Heart right ventricle (tissue), 16 donors: Measurements from ENCODE around the gene SLC1A3. TPM values are rescaled to one million over a fixed set of nuclear protein-coding genes. Genes with fewer than 3 reads are reported as not detected.

ENCODE experiments used
- ATAC-seq, 8 donors: fragments of 200-7000 bp; cut with Tn5 transposase; one replicate each; pipeline ENCODE4 v1.9.1; 2020; ENCODE audit warnings: mild to moderate bottlenecking in 8 of 8, moderate library complexity in 8 of 8, moderate number of reproducible peaks in 1 of 8
- DNase-seq, 2 donors: peaks; one replicate each; pipeline ENCODE4 v3.0.0-alpha.2; 2020
- H3K27ac ChIP-seq, 10 donors: fragments of 200-600 bp; sonication (generic) in 2 of 10; one replicate each; pipeline versions ENCODE4 v1.5.0 to v1.8.0; 2020 to 2022; ENCODE audit warnings: mild to moderate bottlenecking in 3 of 10
- H3K27me3 ChIP-seq, 7 donors: fragments of 200-600 bp; one replicate each; pipeline ENCODE4 v1.8.0; 2021 to 2022; ENCODE audit warnings: mild to moderate bottlenecking in 2 of 7
- H3K36me3 ChIP-seq, 9 donors: fragments of 200-600 bp; sonication (generic) in 1 of 9; one replicate each; pipeline versions ENCODE4 v1.5.0 to v1.8.0; 2020 to 2022; ENCODE audit warnings: mild to moderate bottlenecking in 2 of 9
- H3K4me1 ChIP-seq, 9 donors: fragments of 200-600 bp; sonication (generic) in 1 of 9; one replicate each; pipeline versions ENCODE4 v1.5.0 to v1.8.0; 2020 to 2022; ENCODE audit warnings: mild to moderate bottlenecking in 4 of 9
- H3K4me3 ChIP-seq, 10 donors: fragments of 200-600 bp; sonication (generic) in 2 of 10; one replicate each; pipeline versions ENCODE4 v1.5.0 to v1.8.0; 2020 to 2022; ENCODE audit warnings: mild to moderate bottlenecking in 7 of 10, moderate library complexity in 2 of 10
- H3K9me3 ChIP-seq, 11 donors: fragments of 200-600 bp in 10 of 11; sonication (generic) in 2 of 11; one replicate each; pipeline versions ENCODE4 v1.5.0 to v1.8.0; 2013 to 2022; ENCODE audit warnings: mild to moderate bottlenecking in 2 of 11, control low read depth in 1 of 11, moderate library complexity in 1 of 11
- CTCF ChIP-seq, 9 donors: fragments of 200-600 bp; sonication (generic) in 2 of 9; IDR thresholded peaks; one replicate each; pipeline versions ENCODE4 v1.5.0 to v1.8.0; 2021 to 2022; ENCODE audit warnings: antibody characterized with exemption in 9 of 9, mild to moderate bottlenecking in 5 of 9, moderate library complexity in 1 of 9
- WGBS, 2 donors: extraction: QIAGEN DNeasy Blood & Tissue Kit; methylation state at CpG; one replicate each; pipeline ENCODE4 v1.1.7; 2013; ENCODE audit warnings: inconsistent platforms in 1 of 2; 5-methylcytosine and 5-hydroxymethylcytosine counted together
- intact Hi-C, 10 donors: fragments of 100-400 bp; cut with DNase I; formaldehyde crosslinking; loops; one replicate each; pipeline versions ENCODE4 v1.11.1 to v1.14.2; 2022
- polyA plus RNA-seq, 2 donors: library from polyadenylated mRNA; stranded (reverse); fragments of 200-250 nt; gene quantifications; one replicate each; pipeline ENCODE4 v1.2.3, GENCODE V29; 2013
- total RNA-seq, 10 donors: library from RNA; stranded (reverse); fragmentation: NEBNext Ultra II Directional in 3 of 10; extraction: Animal tissue kit (Norgen Biotek cat#: 25700) in 3 of 10; gene quantifications; one replicate each; pipeline versions ENCODE4 v1.2.1 to v1.2.4, GENCODE V29; 2021 to 2023
- donor health status: Arrhythmogenic right ventricular cardiomyopathy.
- donor health status: ischemic (EF 13 %, LVEDD 7.1; RV severe dilation, severe dysfunction).
- donor health status: healthy with polysubstance abuse.
- donor health status: DM: no; HTN: yes; CAD: no.
- donor health status: DM: no; HTN: no; CAD: no.
- donor health status: ischemic (EF 25% LVEDD 6.9; RV normal size, moderate dysfunction).
- donor health status: ischemic (EF 25% LVEDD 5.7; RV mildly dilated, moderate dysfunction).
- donor health status: healthy.
- donor health status: DM: yes; HTN: yes; CAD: no.
- donor health status: Ischemic cardiomyopathy.
- donor health status: ischemic (EF 35%, LVEDD 5.7; RV mildly dilated, moderate dysfunction).
- donor health status: nonischemic (EF 11% LVEDD 7.7; RV severe dilation, severe dysfunction).
- donor health status: DM: yes; HTN: yes; CAD: no.
- donor health status: PGD.
- donor health status: ischemic (EF 29% LVEDD 5.4; RV normal size, mild dysfunction).
- donor health status: nonischemic (EF 23%, LVEDD 6.1; RV moderate dilation, normal function).

Gene SLC1A3
- total and polyA plus RNA-seq, 12 donors: 39.5 to 83.6 (median 58.5) TPM

- DNase-seq (no peak), ATAC-seq (no peak)
- H3K4me3 ChIP-seq: no peak overlapping the region
- TF ChIP-seq CTCF (IDR thresholded peaks at IDR 0.05): no peak
- peaks cover 0 to 17% (median 0%) of the 10 kb centered on the region in 9 donors for H3K36me3 ChIP-seq
- no peaks in the 10 kb centered on the region for H3K9me3 ChIP-seq
- H3K4me1 ChIP-seq: peaks cover 0 to 20% (median 3%) of the 10 kb centered on the region in 9 donors
- 43 to 66% methylated on average over 1 of the region's 1 CpG for WGBS, 2 donors
- H3K27ac ChIP-seq: no peak overlapping the region
- intact Hi-C loops: no loop called here
- H3K27me3 ChIP-seq: no peaks in the 10 kb centered on the region
Observed at GRCh38 chr5:36666986-36667385, 60.6 kb downstream of the SLC1A3 start.

- Histone ChIP-seq H3K27me3 (no peaks in the 10 kb centered on the region), H3K27ac (peak overlapping the region in 2 of 10 donors; percentile 26 to 38), H3K4me1 (peaks cover 0 to 20% (median 3%) of the 10 kb centered on the region in 9 donors), H3K36me3 (peaks cover 0 to 22% (median 0%) of the 10 kb centered on the region in 9 donors), H3K4me3 (no peak overlapping the region), H3K9me3 (no peaks in the 10 kb centered on the region)
- DNase-seq (no peak), ATAC-seq (no peak)
- WGBS, 2 donors: 54 to 60% methylated on average over 3 of the region's 3 CpGs
- TF ChIP-seq CTCF (IDR thresholded peaks at IDR 0.05): no peak
- intact Hi-C loops: no loop called here
Observed at GRCh38 chr5:36667824-36668223, 61.4 kb downstream of the SLC1A3 start.

GRCh38 chr5:36669015-36669651 lies 62.7 kb downstream of the SLC1A3 start:
- H3K36me3 ChIP-seq: peaks cover 0 to 33% (median 0%) of the 10 kb centered on the region in 9 donors
- DNase-seq (no peak), ATAC-seq (peak; percentile 31 to 85 (median 74))
- peaks cover 0 to 20% (median 3%) of the 10 kb centered on the region in 9 donors for H3K4me1 ChIP-seq
- H3K9me3 ChIP-seq: no peaks in the 10 kb centered on the region
- H3K27ac ChIP-seq: peak overlapping the region in 5 of 10 donors; percentile 26 to 69 (median 51)
- H3K4me3 ChIP-seq: no peak overlapping the region
- WGBS, 2 donors: 45 to 60% methylated on average over 13 of the region's 13 CpGs
- intact Hi-C loops: no loop called here
- no peak for TF ChIP-seq CTCF (IDR thresholded peaks at IDR 0.05)
- no peaks in the 10 kb centered on the region for H3K27me3 ChIP-seq

GRCh38 chr5:36670548-36670947 lies 64.1 kb downstream of the SLC1A3 start:
- no peaks in the 10 kb centered on the region for H3K9me3 ChIP-seq
- H3K27ac ChIP-seq: no peak overlapping the region
- no peak overlapping the region for H3K4me3 ChIP-seq
- intact Hi-C loops: no loop called here
- DNase-seq (no peak), ATAC-seq (no peak)
- TF ChIP-seq CTCF (IDR thresholded peaks at IDR 0.05): no peak
- H3K27me3 ChIP-seq: no peaks in the 10 kb centered on the region
- peaks cover 0 to 27% (median 0%) of the 10 kb centered on the region in 9 donors for H3K4me1 ChIP-seq
- 73 to 86% methylated on average over 3 of the region's 3 CpGs for WGBS, 2 donors
- H3K36me3 ChIP-seq: peaks cover 0 to 40% (median 0%) of the 10 kb centered on the region in 9 donors
